Endothelial cell of umbilical vein (primary cell): ENCODE measurements around the gene AQP10. TPM values are rescaled to one million over a fixed set of nuclear protein-coding genes. Genes with fewer than 3 reads are reported as not detected.

ENCODE experiments used
- BruUV-seq: library from RNA; stranded (reverse); fragments of 400-500 nt; replicated peaks from 2 replicates; lab custom pipeline; 2021; lab: Mats Ljungman, UMichigan
- CTCF ChIA-PET: fragments of 300-600, 350-600 bp; sonication (Branson Sonifier 250); formaldehyde crosslinking; loops from one replicate; lab custom pipeline; 2021; ENCODE audit warnings: antibody characterized with exemption, inconsistent platforms; lab: Charles Lee
- POLR2A ChIA-PET: fragments of 300-600, 350-600 bp; sonication (Branson Sonifier 250); formaldehyde crosslinking; loops from one replicate; lab custom pipeline; 2021; ENCODE audit warnings: antibody characterized with exemption, inconsistent platforms; lab: Charles Lee
- DNase-seq: peaks from one replicate; pipeline ENCODE4 v3.0.0-alpha.2; 2011; ENCODE audit warnings: low read depth, low spot score
- FAIRE-seq: peaks from 2 replicates; lab custom pipeline; 2011; peaks lifted over from hg19 to GRCh38; lab: Jason Lieb, UNC
- H2AFZ ChIP-seq: 2 replicates; pipeline ENCODE4 v1.6.0; 2012; ENCODE audit warnings: low read depth, low read length, control low read depth, inconsistent platforms
- H3K27ac ChIP-seq: 2 replicates; pipeline ENCODE4 v1.5.1; 2011; ENCODE audit warnings: low read depth, mild to moderate bottlenecking, control low read depth, low read length, moderate library complexity; ENCODE audit not compliant: insufficient read depth
- H3K27me3 ChIP-seq, 2 experiments: 2 replicates each; pipeline versions ENCODE4 v1.6.0 to v1.6.1; 2011; ENCODE audit warnings: low read length in 2 of 2, mixed read lengths in 1 of 2; ENCODE audit not compliant: control insufficient read depth in 2 of 2, insufficient read depth in 2 of 2
- H3K36me3 ChIP-seq, 2 experiments: 2 replicates in 1 of 2; 3 replicates in 1 of 2; pipeline ENCODE4 v1.5.1; 2011; ENCODE audit warnings: low read length in 2 of 2, mild to moderate bottlenecking in 1 of 2, moderate library complexity in 1 of 2; ENCODE audit not compliant: control insufficient read depth in 2 of 2, insufficient read depth in 2 of 2; ENCODE audit errors: extremely low read depth in 1 of 2
- H3K4me1 ChIP-seq: 3 replicates; pipeline ENCODE4 v1.5.1; 2011; ENCODE audit warnings: mild to moderate bottlenecking, low read length; ENCODE audit not compliant: control insufficient read depth, insufficient read depth; ENCODE audit errors: extremely low read depth
- H3K4me2 ChIP-seq: 2 replicates; pipeline ENCODE4 v1.6.1; 2011; ENCODE audit warnings: low read length, control low read depth, mixed read lengths; ENCODE audit not compliant: insufficient read depth
- H3K4me3 ChIP-seq, 3 experiments: fragments of 200-600 bp in 1 of 3; sonication (generic), shearing (Covaris generic) in 1 of 3; replicated peaks in 1 of 3; 2 replicates each; pipeline ENCODE4 v1.5.1; 2011 to 2016; ENCODE audit warnings: control low read depth in 3 of 3, low read length in 3 of 3, mild to moderate bottlenecking in 2 of 3, inconsistent platforms in 1 of 3, low read depth in 1 of 3, moderate library complexity in 1 of 3; ENCODE audit not compliant: insufficient read depth in 1 of 3
- H3K79me2 ChIP-seq: 2 replicates; pipeline ENCODE4 v1.6.0; 2012; ENCODE audit warnings: low read length, inconsistent platforms; ENCODE audit not compliant: control insufficient read depth, insufficient read depth
- H3K9ac ChIP-seq: replicated peaks from 2 replicates; pipeline ENCODE3; 2011; ENCODE audit warnings: low read length, control low read depth; ENCODE audit not compliant: insufficient read depth; ENCODE audit errors: extremely low read depth
- H3K9me1 ChIP-seq: replicated peaks from 3 replicates; pipeline ENCODE4 v1.6.0; 2011; ENCODE audit warnings: mild to moderate bottlenecking, low read length; ENCODE audit not compliant: control insufficient read depth, insufficient read depth; ENCODE audit errors: extremely low read depth
- H3K9me3 ChIP-seq: replicated peaks from 2 replicates; pipeline ENCODE4 v1.5.1; 2012; ENCODE audit warnings: low read length, inconsistent platforms; ENCODE audit not compliant: control insufficient read depth, insufficient read depth
- H4K20me1 ChIP-seq: replicated peaks from 2 replicates; pipeline ENCODE3; 2011; ENCODE audit warnings: mild to moderate bottlenecking, low read length; ENCODE audit not compliant: control insufficient read depth, insufficient read depth; ENCODE audit errors: extremely low read depth
- EZH2 ChIP-seq: IDR thresholded peaks from 2 replicates; pipeline ENCODE4 v1.6.1; 2012; ENCODE audit warnings: borderline replicate concordance, low read depth, mild to moderate bottlenecking, moderate library complexity, low read length, inconsistent platforms; ENCODE audit not compliant: severe bottlenecking
- FOS ChIP-seq: IDR thresholded peaks from 2 replicates; pipeline ENCODE4 v1.6.1; 2011; ENCODE audit warnings: mild to moderate bottlenecking, low read length, moderate library complexity, borderline replicate concordance; ENCODE audit not compliant: insufficient read depth
- GATA2 ChIP-seq: IDR thresholded peaks from 2 replicates; pipeline ENCODE4 v1.7.0; 2011; ENCODE audit warnings: low read depth, mild to moderate bottlenecking, moderate library complexity, mixed read lengths, low read length; ENCODE audit not compliant: insufficient read length, insufficient read depth
- JUN ChIP-seq: IDR thresholded peaks from 2 replicates; pipeline ENCODE4 v1.6.1; 2011; ENCODE audit warnings: borderline replicate concordance, low read depth; ENCODE audit not compliant: insufficient read length, insufficient read depth
- MYC ChIP-seq: IDR thresholded peaks from one replicate; pipeline ENCODE4 v1.6.1; 2011; ENCODE audit warnings: mild to moderate bottlenecking, low read depth, low read length
- POLR2A ChIP-seq: IDR thresholded peaks from 2 replicates; pipeline ENCODE4 v1.6.1; 2012; ENCODE audit warnings: low read depth, mild to moderate bottlenecking, control low read depth, low read length
- dilution Hi-C: fragments of 300-500 bp; cut with MboI; formaldehyde crosslinking; loops from one replicate; pipeline ENCODE4 v1.15.0; 2019; ENCODE audit warnings: low sequenced_read_pairs; ENCODE audit not compliant: extremely low pct_ligation_motif_present
- intact Hi-C: fragments of 100-400 bp; cut with micrococcal nuclease; formaldehyde crosslinking; loops from one replicate; pipeline ENCODE4 v1.10.0; 2022
- polyA plus RNA-seq, 4 experiments: library from polyadenylated mRNA; depleted of rRNA in 3 of 4; stranded (reverse) in 3 of 4; unstranded in 1 of 4; fragments of >200 nt; gene quantifications; 2 replicates each; pipeline versions ENCODE4 v1.2.1 to v1.2.3, GENCODE V29; 2011 to 2012; ENCODE audit warnings: missing spikeins in 1 of 4
- total RNA-seq: library from RNA; stranded (reverse); gene quantifications from 2 replicates; pipeline ENCODE4 v1.2.3, GENCODE V29; 2021
- TF ChIP-seq, protein P1 (sequence below): IDR thresholded peaks from 2 replicates; pipeline ENCODE4 v1.6.1; 2011; ENCODE audit not compliant: insufficient read depth, insufficient read length

AQP10 gene
- total and polyA plus RNA-seq, 2 donors (not counting 3 experiments of a cell fraction or from before 2014, with no cell fraction given) = not detected

DNA sequence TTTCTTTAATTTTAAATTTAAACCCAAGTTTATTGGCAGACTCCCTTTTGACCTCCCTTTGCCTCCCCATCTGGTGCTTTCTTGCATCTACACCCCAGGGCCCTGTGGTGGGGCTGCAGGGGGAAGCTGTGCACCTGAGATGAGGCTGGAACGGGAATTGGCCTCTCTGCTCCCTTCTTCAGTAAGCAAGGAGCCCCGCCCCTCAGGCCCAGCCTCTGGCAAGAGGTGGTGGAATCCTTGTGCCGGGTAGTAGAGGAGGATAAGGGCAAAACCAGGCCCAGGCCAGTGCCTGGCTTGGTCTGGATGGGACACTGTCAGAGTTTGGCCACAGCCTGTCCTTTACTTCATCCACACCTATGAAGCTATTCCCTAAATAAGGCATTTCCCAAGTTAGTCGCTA lies 29.5 kb downstream of the AQP10 start:
- Histone ChIP-seq H4K20me1 (no peaks in the 10 kb centered on the region), H3K27ac (no peak overlapping the region), H3K36me3 (peaks cover 8 to 27% of the 10 kb centered on the region in 2 experiments), H3K27me3 (no peaks in the 10 kb centered on the region), H3K4me2 (no peak overlapping the region), H3K9me1 (no peaks in the 10 kb centered on the region), H3K4me3 (no peak overlapping the region), H3K79me2 (no peaks in the 10 kb centered on the region), H3K9me3 (no peaks in the 10 kb centered on the region), H3K4me1 (peaks cover 20% of the 10 kb centered on the region), H3K9ac (no peak overlapping the region), H2AFZ (no peak overlapping the region)
- TF ChIP-seq MYC = no peak
- TF ChIP-seq JUN = no peak
- TF ChIP-seq EZH2 = no peak
- TF ChIP-seq FOS = no peak
- TF ChIP-seq POLR2A = no peak
- TF ChIP-seq, protein P1, sequence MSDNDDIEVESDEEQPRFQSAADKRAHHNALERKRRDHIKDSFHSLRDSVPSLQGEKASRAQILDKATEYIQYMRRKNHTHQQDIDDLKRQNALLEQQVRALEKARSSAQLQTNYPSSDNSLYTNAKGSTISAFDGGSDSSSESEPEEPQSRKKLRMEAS = no peak
- TF ChIP-seq GATA2 = no peak
- dilution Hi-C loops = no loop called here
- BruUV-seq = no TSS peak
- CTCF ChIA-PET = interaction anchor here (0.5 to 5.4 kb wide), 6 partner anchors 12 to 258 kb away, joined by 3 to 35 read pairs (median 4); no protein-coding TSS in a partner anchor
- intact Hi-C loops = no loop called here
- FAIRE-seq (no peak), DNase-seq (no peak)
- POLR2A ChIA-PET = no interaction called here
